Psoas muscle (tissue), 8 donors: ENCODE data around the gene CFAP20. TPM values are rescaled to one million over a fixed set of nuclear protein-coding genes. Genes with fewer than 3 reads are reported as not detected.

ENCODE experiments used
- ATAC-seq, 4 donors: fragments of 200-7000 bp; cut with Tn5 transposase; one replicate each; pipeline ENCODE4 v1.9.1; 2020; ENCODE audit warnings: moderate library complexity in 3 of 4, mild to moderate bottlenecking in 2 of 4
- DNase-seq, 2 donors: peaks; one replicate each; pipeline ENCODE4 v3.0.0-alpha.2; 2020
- H3K27ac ChIP-seq: fragments of 200-600 bp; one replicate; pipeline ENCODE4 v1.8.0; 2022
- H3K27me3 ChIP-seq, 3 donors: fragments of 200-600 bp in 1 of 3; one replicate each; pipeline versions ENCODE4 v1.6.1 to v1.8.0; 2013 to 2022; ENCODE audit warnings: low read length in 2 of 3, mild to moderate bottlenecking in 2 of 3, moderate library complexity in 1 of 3; ENCODE audit not compliant: insufficient read depth in 3 of 3
- H3K36me3 ChIP-seq, 2 donors: fragments of 200-600 bp in 1 of 2; one replicate each; pipeline versions ENCODE4 v1.6.1 to v1.8.0; 2013 to 2022; ENCODE audit warnings: low read depth in 1 of 2, mild to moderate bottlenecking in 1 of 2, moderate library complexity in 1 of 2; ENCODE audit not compliant: insufficient read depth in 1 of 2
- H3K4me1 ChIP-seq: fragments of 200-600 bp; one replicate; pipeline ENCODE4 v1.8.0; 2022
- H3K4me3 ChIP-seq: fragments of 200-600 bp; one replicate; pipeline ENCODE4 v1.8.0; 2022; ENCODE audit warnings: mild to moderate bottlenecking
- H3K9me3 ChIP-seq: fragments of 200-600 bp; one replicate; pipeline ENCODE4 v1.8.0; 2022
- WGBS, 3 donors: extraction: QIAGEN DNeasy Blood & Tissue Kit; methylation state at CpG; one replicate each; pipeline versions ENCODE4 v1.1.6 to v1.1.7; 2013; 5-methylcytosine and 5-hydroxymethylcytosine counted together
- intact Hi-C, 2 donors: fragments of 100-400 bp; cut with DNase I; formaldehyde crosslinking; loops; one replicate each; pipeline versions ENCODE4 v1.11.0 to v1.14.2; 2022
- polyA plus RNA-seq, 3 donors: library from polyadenylated mRNA; stranded (reverse); fragments of 200-250 nt; gene quantifications; one replicate each; pipeline ENCODE4 v1.2.3, GENCODE V29; 2013
- total RNA-seq, 4 donors: library from RNA; stranded (reverse); fragmentation: NEBNext Ultra II Directional in 2 of 4; extraction: Animal tissue kit (Norgen Biotek cat#: 25700) in 2 of 4; gene quantifications; one replicate each; pipeline versions ENCODE4 v1.2.1 to v1.2.4, GENCODE V29; 2021 to 2023
- TF ChIP-seq, protein P1 (sequence below): fragments of 200-600 bp; IDR thresholded peaks from one replicate; pipeline ENCODE4 v1.8.0; 2022; ENCODE audit warnings: antibody characterized with exemption
- donor health status: healthy with polysubstance abuse.
- donor health status: DM: no; HTN: no; CAD: no; lungs with moderate emphysema.
- donor health status: Bipolar disorder and iron deficiency.
- donor health status: healthy.
- donor health status: DM: yes; HTN: yes; CAD: no.
- donor health status: DM: no; HTN: no; CAD: no.
- donor health status: DM: no; HTN: no; CAD: no.
- donor health status: DM: yes; HTN: yes; CAD: no.

The CFAP20 gene
- total and polyA plus RNA-seq, 7 donors: 5.6 to 22.0 (median 9.4) TPM

DNA sequence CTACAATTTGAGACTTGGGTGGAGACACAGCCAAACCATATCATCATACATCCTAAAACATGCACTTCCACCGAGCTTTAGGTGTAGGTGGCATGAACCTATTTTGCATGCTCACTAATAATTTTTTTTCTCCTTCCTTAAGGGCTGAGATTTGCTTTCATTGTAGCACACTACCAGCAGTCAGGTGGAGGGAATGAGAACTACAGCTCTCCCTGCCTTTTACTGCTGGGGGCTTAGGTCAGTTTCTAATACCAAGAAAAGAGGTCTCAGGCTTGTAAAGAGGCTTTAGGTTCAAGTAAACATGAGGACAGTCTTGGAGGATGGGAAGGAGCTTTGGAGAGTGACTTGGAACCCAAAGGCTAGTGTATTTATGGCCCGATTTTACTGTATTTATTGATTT is 22.0 kb downstream of the CFAP20 start:
- 54 to 68% (median 63%) methylated on average over 2 of the region's 2 CpGs for WGBS, 3 donors

DNA sequence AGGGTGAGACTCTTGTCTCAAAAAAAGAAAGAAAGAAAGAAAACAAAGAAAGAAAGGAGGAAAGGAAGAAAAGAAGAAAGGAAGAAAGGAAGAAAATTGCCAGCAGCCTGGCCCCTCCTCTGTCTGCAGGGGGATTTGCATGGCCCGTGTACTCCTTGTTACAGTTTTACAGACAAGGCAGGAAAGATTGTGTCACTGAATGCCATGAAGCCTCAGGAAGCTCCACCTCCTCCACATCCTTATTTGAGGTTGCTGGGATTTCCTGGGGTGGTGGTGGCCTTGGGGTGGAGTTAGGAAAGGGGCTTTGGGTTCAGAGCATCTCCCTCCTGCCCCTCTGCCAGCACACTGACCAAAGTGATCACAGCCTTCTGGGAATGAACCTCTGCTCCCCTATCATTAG is 23.6 kb downstream of the CFAP20 start:
- H3K27ac ChIP-seq: no peak overlapping the region
- no peak for ATAC-seq

More for the DNA sequence above, 22.0 kb downstream of the CFAP20 start:
- H3K27me3 ChIP-seq: no peaks in the 10 kb centered on the region
- TF ChIP-seq, protein P1, sequence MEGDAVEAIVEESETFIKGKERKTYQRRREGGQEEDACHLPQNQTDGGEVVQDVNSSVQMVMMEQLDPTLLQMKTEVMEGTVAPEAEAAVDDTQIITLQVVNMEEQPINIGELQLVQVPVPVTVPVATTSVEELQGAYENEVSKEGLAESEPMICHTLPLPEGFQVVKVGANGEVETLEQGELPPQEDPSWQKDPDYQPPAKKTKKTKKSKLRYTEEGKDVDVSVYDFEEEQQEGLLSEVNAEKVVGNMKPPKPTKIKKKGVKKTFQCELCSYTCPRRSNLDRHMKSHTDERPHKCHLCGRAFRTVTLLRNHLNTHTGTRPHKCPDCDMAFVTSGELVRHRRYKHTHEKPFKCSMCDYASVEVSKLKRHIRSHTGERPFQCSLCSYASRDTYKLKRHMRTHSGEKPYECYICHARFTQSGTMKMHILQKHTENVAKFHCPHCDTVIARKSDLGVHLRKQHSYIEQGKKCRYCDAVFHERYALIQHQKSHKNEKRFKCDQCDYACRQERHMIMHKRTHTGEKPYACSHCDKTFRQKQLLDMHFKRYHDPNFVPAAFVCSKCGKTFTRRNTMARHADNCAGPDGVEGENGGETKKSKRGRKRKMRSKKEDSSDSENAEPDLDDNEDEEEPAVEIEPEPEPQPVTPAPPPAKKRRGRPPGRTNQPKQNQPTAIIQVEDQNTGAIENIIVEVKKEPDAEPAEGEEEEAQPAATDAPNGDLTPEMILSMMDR: no peak
- no peak overlapping the region for H3K4me3 ChIP-seq
- no peak for ATAC-seq
- H3K27ac ChIP-seq: no peak overlapping the region
- intact Hi-C loops: no loop called here
- no peaks in the 10 kb centered on the region for H3K4me1 ChIP-seq
- no peaks in the 10 kb centered on the region for H3K9me3 ChIP-seq
- no peaks in the 10 kb centered on the region for H3K36me3 ChIP-seq
- no peak for DNase-seq

DNA sequence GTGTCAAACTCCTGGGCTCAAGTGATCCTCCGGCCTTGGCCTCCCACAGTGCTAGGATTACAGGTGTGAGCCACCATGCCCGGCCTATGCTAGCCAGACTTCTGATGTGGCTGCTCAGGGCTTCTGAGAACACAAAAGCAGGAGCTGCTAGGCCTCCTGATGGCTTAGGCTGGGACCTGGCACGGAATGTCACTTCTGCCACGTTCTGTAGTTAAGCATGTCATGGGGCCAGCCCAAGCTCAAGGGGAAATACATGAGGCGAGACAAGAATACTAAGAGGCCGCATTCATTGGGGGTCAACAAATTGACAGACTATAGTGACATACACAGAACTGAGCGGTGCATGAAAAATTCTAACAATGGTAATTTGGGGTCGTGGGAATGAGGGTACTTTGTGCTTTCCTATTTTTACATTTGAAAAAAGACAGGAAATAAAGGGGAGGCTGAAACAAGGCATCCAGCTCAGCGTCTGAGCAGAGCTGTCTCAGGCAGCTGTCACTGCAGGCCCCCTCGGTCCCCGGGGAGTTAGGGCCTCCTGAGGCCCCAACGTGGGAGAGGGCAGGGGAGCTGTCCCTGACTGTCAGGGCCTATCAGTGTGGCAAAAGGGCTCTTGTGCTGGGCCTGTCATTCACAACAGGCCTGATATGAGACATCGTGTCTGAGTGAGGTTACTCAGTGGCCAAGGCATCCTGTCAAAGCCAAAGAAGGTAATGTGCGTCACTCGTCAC is 26.4 kb downstream of the CFAP20 start:
- Histone ChIP-seq H3K9me3 (no peaks in the 10 kb centered on the region), H3K27ac (no peak overlapping the region), H3K36me3 (no peaks in the 10 kb centered on the region), H3K4me3 (no peak overlapping the region), H3K27me3 (no peaks in the 10 kb centered on the region), H3K4me1 (no peaks in the 10 kb centered on the region)
- no peak for DNase-seq
- intact Hi-C loops: no loop called here
- ATAC-seq: no peak
- WGBS, 3 donors: 78 to 80% (median 80%) methylated on average over 15 of the region's 15 CpGs
- TF ChIP-seq, protein P1: no peak

More for the DNA sequence above, 23.6 kb downstream of the CFAP20 start:
- H3K9me3 ChIP-seq: no peaks in the 10 kb centered on the region
- TF ChIP-seq, protein P1: no peak
- DNase-seq: no peak
- intact Hi-C loops: no loop called here
- no peaks in the 10 kb centered on the region for H3K4me1 ChIP-seq
- no peaks in the 10 kb centered on the region for H3K27me3 ChIP-seq
- no peak overlapping the region for H3K4me3 ChIP-seq
- 0 to 13% (median 5%) methylated on average over 1 of the region's 1 CpG for WGBS, 3 donors
- no peaks in the 10 kb centered on the region for H3K36me3 ChIP-seq

DNA sequence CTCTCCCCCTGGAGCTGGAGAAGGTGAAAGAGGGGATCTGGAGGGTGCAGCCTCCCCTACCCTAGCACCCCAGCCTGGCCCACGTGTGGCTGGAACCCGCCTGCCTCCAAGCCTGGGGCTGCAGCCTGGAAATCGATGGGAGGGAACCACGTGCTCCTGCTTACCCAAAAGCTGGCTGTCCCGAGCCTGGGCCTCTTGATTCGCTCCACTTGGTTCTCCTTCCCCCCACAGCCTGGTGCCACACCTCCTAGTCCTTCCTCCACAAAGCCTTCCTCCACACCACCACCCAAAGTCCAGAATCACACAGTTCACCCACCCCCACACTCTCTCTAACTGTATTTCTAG is 29.3 kb downstream of the CFAP20 start:
- Histone ChIP-seq H3K27me3 (no peaks in the 10 kb centered on the region), H3K9me3 (no peaks in the 10 kb centered on the region), H3K4me3 (no peak overlapping the region), H3K27ac (no peak overlapping the region), H3K36me3 (no peaks in the 10 kb centered on the region), H3K4me1 (no peaks in the 10 kb centered on the region)
- no peak for ATAC-seq
- WGBS, 3 donors: 49 to 62% (median 60%) methylated on average over 4 to 6 of the region's 6 CpGs
- intact Hi-C loops: no loop called here
- TF ChIP-seq, protein P1: no peak
- DNase-seq: no peak
